Skeletal muscle tissue (tissue), 4 donors: ENCODE measurements around the gene CA14. TPM values are rescaled to one million over a fixed set of nuclear protein-coding genes. Genes with fewer than 3 reads are reported as not detected.

Source experiments
- H3K27ac ChIP-seq: one replicate; pipeline ENCODE4 v1.7.0; 2013; ENCODE audit warnings: mild to moderate bottlenecking, low read depth, low read length, inconsistent platforms
- H3K27me3 ChIP-seq, 3 donors: one replicate each; pipeline ENCODE4 v1.7.0; 2013; ENCODE audit warnings: low read length in 3 of 3; ENCODE audit not compliant: control insufficient read depth in 3 of 3, insufficient read depth in 3 of 3
- H3K36me3 ChIP-seq, 3 donors: one replicate each; pipeline ENCODE4 v1.7.0; 2013; ENCODE audit warnings: low read length in 3 of 3; ENCODE audit not compliant: control insufficient read depth in 3 of 3, insufficient read depth in 3 of 3
- H3K4me1 ChIP-seq, 3 donors: one replicate each; pipeline ENCODE4 v1.7.0; 2013; ENCODE audit warnings: low read length in 3 of 3, mild to moderate bottlenecking in 3 of 3; ENCODE audit not compliant: control insufficient read depth in 3 of 3, insufficient read depth in 3 of 3
- H3K4me3 ChIP-seq, 3 donors: one replicate each; pipeline ENCODE4 v1.7.0; 2013; ENCODE audit warnings: low read length in 3 of 3
- H3K9ac ChIP-seq, 3 donors: one replicate each; pipeline ENCODE4 v1.7.0; 2013; ENCODE audit warnings: low read length in 3 of 3, mild to moderate bottlenecking in 3 of 3, moderate library complexity in 2 of 3, low read depth in 1 of 3
- H3K9me3 ChIP-seq, 3 donors: one replicate each; pipeline ENCODE4 v1.7.0; 2013; ENCODE audit warnings: low read length in 3 of 3; ENCODE audit not compliant: control insufficient read depth in 3 of 3
- total RNA-seq: library from RNA; depleted of rRNA; stranded (reverse); fragments of >200 nt; gene quantifications from one replicate; pipeline ENCODE4 v1.2.3, GENCODE V29; 2014
- donor health status: Osteomylitis.

Gene CA14
- total RNA-seq, 1 donor from 2014 or later = 2.1 TPM

- peaks cover 19 to 35% (median 29%) of the 10 kb centered on the region in 3 donors for H3K4me1 ChIP-seq
- H3K4me3 ChIP-seq = no peak overlapping the region
- H3K9me3 ChIP-seq = no peaks in the 10 kb centered on the region
- no peak overlapping the region for H3K9ac ChIP-seq
- no peak overlapping the region for H3K27ac ChIP-seq
- H3K36me3 ChIP-seq = peaks cover 9 to 11% (median 10%) of the 10 kb centered on the region in 3 donors
- no peaks in the 10 kb centered on the region for H3K27me3 ChIP-seq
These were observed 13.9 kb downstream of the CA14 start for GRCh38 chr1:150271291-150271959.

DNA sequence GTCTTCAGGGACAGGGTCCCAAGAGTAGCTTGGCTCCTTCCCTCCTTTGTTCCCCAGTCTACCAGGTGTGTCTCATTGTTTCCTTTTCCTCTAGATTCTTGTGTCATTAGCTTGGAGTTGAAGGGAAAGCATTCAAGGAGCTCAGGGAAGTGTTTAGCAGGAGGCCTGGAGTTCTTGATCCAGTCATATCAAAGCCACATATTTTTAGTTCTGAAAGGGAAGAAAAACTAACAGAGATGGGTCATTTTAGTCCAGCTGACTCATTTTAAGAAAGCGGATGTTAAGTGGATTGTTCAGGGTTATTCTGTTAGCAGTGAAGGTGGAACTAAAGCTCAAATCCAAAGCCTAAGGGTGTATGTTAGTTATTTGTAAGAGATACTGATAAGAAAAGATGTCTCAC is 15.7 kb downstream of the CA14 start:
- Histone ChIP-seq H3K36me3 (peaks cover 0 to 2% (median 2%) of the 10 kb centered on the region in 3 donors), H3K9ac (peak overlapping the region in 1 of 3 donors; percentile 17), H3K4me1 (peaks cover 6 to 24% (median 14%) of the 10 kb centered on the region in 3 donors), H3K9me3 (no peaks in the 10 kb centered on the region), H3K4me3 (peak overlapping the region in 1 of 3 donors; percentile 69), H3K27ac (peak overlapping the region; percentile 21), H3K27me3 (no peaks in the 10 kb centered on the region)

DNA sequence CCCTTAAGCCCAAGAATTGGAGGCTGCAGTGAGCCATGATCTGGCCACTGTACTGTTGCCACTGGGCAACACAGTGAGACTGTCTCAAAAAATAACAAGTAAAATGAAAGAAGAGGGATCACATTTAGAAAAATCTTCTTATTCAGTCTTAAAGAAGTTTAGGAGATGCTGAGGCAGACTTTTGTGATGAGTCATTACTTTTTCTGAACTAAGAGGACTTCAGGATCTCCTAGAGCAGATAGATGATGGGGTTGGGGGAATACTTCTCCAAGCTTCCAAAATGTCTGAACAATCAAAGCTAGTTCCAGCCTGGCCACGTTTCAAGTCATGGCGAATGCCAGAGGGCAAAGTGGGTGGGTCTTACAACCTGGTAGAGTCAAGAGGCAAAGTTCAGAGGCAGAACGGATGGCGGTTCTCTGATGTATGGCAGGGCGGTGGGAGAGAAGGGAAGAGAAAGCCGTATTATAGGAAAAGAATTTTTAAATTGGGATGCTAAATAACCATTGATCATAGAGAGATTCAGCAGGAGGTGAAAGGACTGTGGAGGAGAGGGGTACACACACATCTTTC is 22.6 kb downstream of the CA14 start:
- H3K9ac ChIP-seq = peak overlapping the region in 2 of 3 donors; percentile 28 to 90

DNA sequence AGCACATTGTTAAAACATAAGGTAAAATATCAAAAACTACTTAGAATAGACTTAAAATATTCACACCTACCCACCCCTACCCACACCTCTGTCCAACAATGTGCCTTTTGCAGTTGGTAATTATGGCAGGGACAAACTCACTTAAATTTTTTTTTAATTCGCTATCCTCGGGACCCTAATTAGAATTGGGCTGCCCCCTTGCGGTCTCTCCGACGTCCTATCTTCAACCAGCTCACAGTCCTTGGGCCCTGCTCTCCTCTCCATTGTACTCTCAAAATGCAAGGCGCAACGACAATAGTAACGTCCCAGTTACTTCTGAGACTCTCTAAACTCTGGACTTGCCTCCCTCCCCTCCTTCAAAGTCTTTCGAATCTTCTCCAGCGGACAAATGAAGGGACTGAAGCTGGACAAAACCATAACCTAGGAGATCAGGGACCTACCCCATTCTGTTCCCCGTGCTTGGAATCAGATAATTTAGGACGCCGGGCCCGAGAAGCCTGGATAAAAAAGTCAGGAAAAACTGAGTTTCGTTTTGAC is 23.7 kb downstream of the CA14 start:
- Histone ChIP-seq H3K9ac (peak overlapping the region; percentile 85 to 90 (median 90)), H3K27ac (peak overlapping the region; percentile 97), H3K4me3 (peak overlapping the region; percentile 85 to 94 (median 86)), H3K9me3 (no peaks in the 10 kb centered on the region), H3K36me3 (peaks cover 11 to 23% (median 12%) of the 10 kb centered on the region in 3 donors), H3K4me1 (peaks cover 21 to 29% (median 22%) of the 10 kb centered on the region in 3 donors), H3K27me3 (no peaks in the 10 kb centered on the region)

More for the DNA sequence above, 22.6 kb downstream of the CA14 start:
- peak overlapping the region; percentile 97 for H3K27ac ChIP-seq
- no peaks in the 10 kb centered on the region for H3K9me3 ChIP-seq
- H3K27me3 ChIP-seq = no peaks in the 10 kb centered on the region
- peaks cover 9 to 17% (median 9%) of the 10 kb centered on the region in 3 donors for H3K36me3 ChIP-seq
- no peak overlapping the region for H3K4me3 ChIP-seq
- H3K4me1 ChIP-seq = peaks cover 21 to 29% (median 22%) of the 10 kb centered on the region in 3 donors

DNA sequence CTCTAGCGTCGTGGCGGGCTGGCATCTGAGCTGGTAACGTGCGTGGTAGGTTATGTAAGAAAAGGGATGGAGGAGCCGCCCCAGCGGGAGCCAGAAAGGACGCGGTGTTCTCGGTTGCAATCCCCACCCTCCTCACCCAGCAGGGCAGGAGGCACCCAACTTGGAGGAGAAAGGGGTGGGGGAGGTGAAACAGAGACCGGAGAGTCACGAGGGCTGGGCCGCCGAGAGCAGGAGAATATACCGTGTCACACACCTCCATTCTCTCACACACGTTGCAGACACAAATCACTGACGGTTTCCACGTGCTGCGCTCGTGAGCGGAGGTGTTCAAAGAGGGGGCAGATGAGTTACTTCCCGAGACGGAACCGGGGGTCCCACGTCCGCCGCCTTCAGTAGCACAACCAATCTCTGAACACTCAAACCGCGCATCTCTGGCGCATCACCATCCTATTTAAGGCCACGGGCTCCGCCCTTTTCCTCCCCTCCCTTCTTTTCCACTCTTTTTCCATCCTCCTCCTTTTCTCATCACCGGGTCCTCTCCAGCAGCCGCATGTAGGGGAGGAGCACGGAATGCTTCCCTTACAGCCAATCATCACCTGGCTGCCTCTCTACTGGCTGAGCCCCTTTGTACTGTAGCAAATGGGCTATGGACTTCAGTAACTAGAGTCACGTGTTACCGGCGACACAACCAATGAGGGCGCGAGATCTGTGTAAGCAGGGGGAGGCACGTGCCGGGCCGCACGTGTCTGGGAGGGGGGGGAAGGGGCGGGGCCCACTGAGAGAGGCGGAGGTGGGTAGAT is 24.4 kb downstream of the CA14 start, which contains the start of gene CIART:
TSS of gene CIART (plus strand) at position 797 of the 800 bp plus-strand sequence. CDS start 714 bp downstream, outside the sequence.
- H3K4me1 ChIP-seq = peaks cover 21 to 29% (median 22%) of the 10 kb centered on the region in 3 donors
- H3K36me3 ChIP-seq = peaks cover 15 to 29% (median 18%) of the 10 kb centered on the region in 3 donors

GRCh38 chr1:150282558-150282958 is 25.0 kb downstream of the CA14 start:
- peaks cover 17 to 35% (median 22%) of the 10 kb centered on the region in 3 donors for H3K36me3 ChIP-seq
- H3K27me3 ChIP-seq = no peaks in the 10 kb centered on the region
- H3K4me3 ChIP-seq = peak overlapping the region; percentile 91 to 94 (median 92)
- H3K9me3 ChIP-seq = no peaks in the 10 kb centered on the region
- H3K4me1 ChIP-seq = peaks cover 21 to 29% (median 22%) of the 10 kb centered on the region in 3 donors
- H3K27ac ChIP-seq = peak overlapping the region; percentile 97
- peak overlapping the region; percentile 83 to 93 (median 92) for H3K9ac ChIP-seq

More for the DNA sequence above, 24.4 kb downstream of the CA14 start, which contains the start of gene CIART:
- Histone ChIP-seq H3K27me3 (no peaks in the 10 kb centered on the region), H3K9me3 (no peaks in the 10 kb centered on the region), H3K27ac (peak within 1 kb of the TSS; percentile 97), H3K9ac (peak within 1 kb of the TSS; percentile 90 to 93 (median 92)), H3K4me3 (peak within 1 kb of the TSS; percentile 91 to 94 (median 92))

GRCh38 chr1:150283260-150283659 is 25.7 kb downstream of the CA14 start:
- H3K36me3 ChIP-seq = peaks cover 20 to 36% (median 22%) of the 10 kb centered on the region in 3 donors
- H3K4me1 ChIP-seq = peaks cover 21 to 29% (median 22%) of the 10 kb centered on the region in 3 donors
- H3K9me3 ChIP-seq = no peaks in the 10 kb centered on the region
- no peaks in the 10 kb centered on the region for H3K27me3 ChIP-seq
- H3K4me3 ChIP-seq = peak overlapping the region; percentile 91 to 94 (median 92)
- peak overlapping the region; percentile 97 for H3K27ac ChIP-seq
- H3K9ac ChIP-seq = peak overlapping the region; percentile 83 to 93 (median 92)

- Histone ChIP-seq H3K4me3 (no peak overlapping the region), H3K27ac (no peak overlapping the region), H3K4me1 (peaks cover 3 to 10% (median 7%) of the 10 kb centered on the region in 3 donors), H3K36me3 (peaks cover 18 to 33% (median 21%) of the 10 kb centered on the region in 3 donors), H3K9me3 (no peaks in the 10 kb centered on the region), H3K9ac (no peak overlapping the region), H3K27me3 (no peaks in the 10 kb centered on the region)
These were observed 30.8 kb downstream of the CA14 start for GRCh38 chr1:150288382-150288781.

DNA sequence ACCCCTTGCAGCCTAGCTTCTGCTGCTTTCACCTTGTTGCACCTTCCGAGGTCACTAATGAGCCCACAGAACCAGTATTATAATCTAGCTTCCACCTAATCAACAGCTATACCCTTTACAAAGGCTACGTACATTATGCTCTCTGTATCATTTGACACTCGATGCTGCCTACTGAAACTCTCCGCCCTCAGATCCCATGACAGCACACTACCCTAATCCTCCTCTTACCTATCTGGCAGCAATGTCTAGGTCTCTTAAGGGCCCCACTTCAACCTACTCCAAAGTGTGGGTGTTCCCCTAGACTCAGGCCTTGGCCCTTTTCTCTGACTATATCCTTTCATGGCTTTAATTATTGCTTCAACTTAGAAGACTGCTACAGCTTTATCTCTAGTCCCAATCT is 31.2 kb downstream of the CA14 start:
- Histone ChIP-seq H3K4me1 (peaks cover 0 to 6% (median 5%) of the 10 kb centered on the region in 3 donors), H3K36me3 (peaks cover 18 to 33% (median 18%) of the 10 kb centered on the region in 3 donors), H3K9me3 (no peaks in the 10 kb centered on the region), H3K9ac (no peak overlapping the region), H3K27me3 (no peaks in the 10 kb centered on the region), H3K4me3 (no peak overlapping the region), H3K27ac (no peak overlapping the region)
